Heart left ventricle (tissue), 16 donors: ENCODE data around the gene UTP14A. TPM values are rescaled to one million over a fixed set of nuclear protein-coding genes. Genes with fewer than 3 reads are reported as not detected.
A peak's percentile ranks its signal among the peaks of the same experiment; 100 is the strongest.

Experiments used
- ATAC-seq, 4 donors: fragments of 200-7000 bp; cut with Tn5 transposase; one replicate each; pipeline ENCODE4 v1.9.1; 2020 to 2022; ENCODE audit warnings: moderate library complexity in 4 of 4, mild to moderate bottlenecking in 3 of 4, moderate number of reproducible peaks in 1 of 4
- DNase-seq, 5 donors: peaks; one replicate each; pipeline ENCODE4 v3.0.0-alpha.2; 2020
- H3K27ac ChIP-seq, 12 donors: fragments of 200-600 bp; sonication (generic) in 4 of 12; one replicate each; pipeline versions ENCODE4 v1.5.0 to v1.8.0; 2016 to 2022; ENCODE audit warnings: mild to moderate bottlenecking in 2 of 12
- H3K27me3 ChIP-seq, 9 donors: fragments of 200-600 bp; sonication (generic) in 2 of 9; one replicate each; pipeline versions ENCODE4 v1.5.1 to v1.8.0; 2016 to 2022; ENCODE audit warnings: mild to moderate bottlenecking in 3 of 9
- H3K36me3 ChIP-seq, 9 donors: fragments of 200-600 bp; sonication (generic) in 2 of 9; one replicate each; pipeline versions ENCODE4 v1.5.0 to v1.8.0; 2018 to 2022; ENCODE audit warnings: mild to moderate bottlenecking in 2 of 9
- H3K4me1 ChIP-seq, 12 donors: fragments of 200-600 bp; sonication (generic) in 4 of 12; one replicate each; pipeline versions ENCODE4 v1.5.0 to v1.8.0; 2016 to 2022; ENCODE audit warnings: mild to moderate bottlenecking in 3 of 12
- H3K4me3 ChIP-seq, 12 donors: fragments of 200-600 bp; sonication (generic) in 4 of 12; one replicate each; pipeline versions ENCODE4 v1.5.0 to v1.8.0; 2017 to 2022; ENCODE audit warnings: mild to moderate bottlenecking in 9 of 12, moderate library complexity in 4 of 12
- H3K9me3 ChIP-seq, 12 donors: fragments of 200-600 bp; sonication (generic) in 4 of 12; one replicate each; pipeline versions ENCODE4 v1.5.0 to v1.8.0; 2016 to 2022; ENCODE audit warnings: mild to moderate bottlenecking in 1 of 12
- POLR2A ChIP-seq, 2 donors: fragments of 450-650 bp; IDR thresholded peaks; one replicate each; pipeline ENCODE4 v1.6.1; 2017; ENCODE audit warnings: antibody characterized with exemption in 2 of 2, mild to moderate bottlenecking in 2 of 2, moderate library complexity in 2 of 2
- WGBS, 4 donors: extraction: QIAGEN DNeasy Blood & Tissue Kit in 2 of 4; methylation state at CpG; one replicate each; pipeline versions ENCODE4 v1.1.5 to v1.1.7; 2013 to 2018; 5-methylcytosine and 5-hydroxymethylcytosine counted together
- intact Hi-C, 10 donors: fragments of 100-400 bp; cut with DNase I; formaldehyde crosslinking; loops; one replicate each; pipeline versions ENCODE4 v1.11.1 to v1.14.2; 2022
- polyA plus RNA-seq, 2 donors: library from polyadenylated mRNA; stranded (reverse); fragments of 200-250 nt; gene quantifications; one replicate each; pipeline ENCODE4 v1.2.3, GENCODE V29; 2013
- total RNA-seq, 9 donors: library from RNA; depleted of rRNA in 2 of 9; stranded (reverse); fragments of >200 nt in 2 of 9; fragmentation: NEBNext Ultra II Directional in 3 of 9; extraction: Animal tissue kit (Norgen Biotek cat#: 25700) in 3 of 9; gene quantifications; one replicate each; pipeline versions ENCODE4 v1.1.0 to v1.2.4, GENCODE V29; 2016 to 2023
- TF ChIP-seq, protein P1 (sequence below), 12 donors: fragments of 200-600 bp; sonication (generic) in 4 of 12; IDR thresholded peaks; one replicate each; pipeline versions ENCODE4 v1.5.0 to v1.8.0; 2018 to 2022; ENCODE audit warnings: antibody characterized with exemption in 12 of 12, mild to moderate bottlenecking in 5 of 12
- donor health status: ischemic (EF 13 %, LVEDD 7.1; RV severe dilation, severe dysfunction).
- donor health status: healthy with polysubstance abuse.
- donor health status: DM: no; HTN: yes; CAD: no.
- donor health status: DM: no; HTN: no; CAD: no.
- donor health status: ischemic (EF 25% LVEDD 6.9; RV normal size, moderate dysfunction).
- donor health status: ischemic (EF 25% LVEDD 5.7; RV mildly dilated, moderate dysfunction).
- donor health status: healthy.
- donor health status: DM: yes; HTN: yes; CAD: no.
- donor health status: ischemic (EF 35%, LVEDD 5.7; RV mildly dilated, moderate dysfunction).
- donor health status: nonischemic (EF 11% LVEDD 7.7; RV severe dilation, severe dysfunction).
- donor health status: DM: yes; HTN: yes; CAD: no.
- donor health status: PGD.
- donor health status: ischemic (EF 29% LVEDD 5.4; RV normal size, mild dysfunction).
- donor health status: nonischemic (EF 23%, LVEDD 6.1; RV moderate dilation, normal function).

Gene UTP14A
- total and polyA plus RNA-seq, 11 donors = 5.6 to 14.0 (median 9.0) TPM

DNA sequence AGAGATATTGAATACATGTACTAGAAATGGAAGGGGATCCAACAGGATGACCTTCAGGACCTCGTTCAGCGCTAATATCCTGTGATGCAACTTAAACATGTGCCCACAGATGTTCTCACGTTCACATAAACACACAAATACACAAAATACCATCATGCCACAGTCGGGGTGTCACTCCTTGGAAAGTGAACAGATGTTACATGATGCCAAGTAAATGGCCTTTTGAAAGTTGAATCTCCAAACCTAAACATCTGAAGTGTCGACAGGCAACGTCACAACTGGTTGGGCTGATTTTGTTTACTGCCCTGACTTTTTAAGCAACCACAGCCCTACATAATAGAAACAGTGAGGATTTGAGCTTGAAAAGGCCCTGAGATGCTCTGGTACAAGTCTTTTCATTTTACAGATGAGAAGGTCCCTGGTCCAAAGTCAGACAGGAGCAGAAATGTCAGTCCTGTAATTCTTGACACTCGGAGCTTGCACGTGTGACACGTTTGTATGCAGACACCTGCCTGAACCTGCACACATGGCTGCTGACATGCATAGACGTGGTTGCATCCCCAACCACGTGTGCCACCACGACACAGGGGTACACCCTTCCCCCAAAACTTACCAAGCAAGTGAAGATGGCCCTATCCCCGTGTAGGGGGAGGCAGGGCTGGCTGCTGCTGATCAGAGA, 53.0 kb downstream of the UTP14A start:
- 38 to 61% (median 52%) methylated on average over 13 of the region's 13 CpGs for WGBS, 4 donors
- H3K27me3 ChIP-seq = peaks cover 0 to 5% (median 0%) of the 10 kb centered on the region in 9 donors
- intact Hi-C loops = no loop called here
- H3K9me3 ChIP-seq = no peaks in the 10 kb centered on the region
- TF ChIP-seq, protein P1, sequence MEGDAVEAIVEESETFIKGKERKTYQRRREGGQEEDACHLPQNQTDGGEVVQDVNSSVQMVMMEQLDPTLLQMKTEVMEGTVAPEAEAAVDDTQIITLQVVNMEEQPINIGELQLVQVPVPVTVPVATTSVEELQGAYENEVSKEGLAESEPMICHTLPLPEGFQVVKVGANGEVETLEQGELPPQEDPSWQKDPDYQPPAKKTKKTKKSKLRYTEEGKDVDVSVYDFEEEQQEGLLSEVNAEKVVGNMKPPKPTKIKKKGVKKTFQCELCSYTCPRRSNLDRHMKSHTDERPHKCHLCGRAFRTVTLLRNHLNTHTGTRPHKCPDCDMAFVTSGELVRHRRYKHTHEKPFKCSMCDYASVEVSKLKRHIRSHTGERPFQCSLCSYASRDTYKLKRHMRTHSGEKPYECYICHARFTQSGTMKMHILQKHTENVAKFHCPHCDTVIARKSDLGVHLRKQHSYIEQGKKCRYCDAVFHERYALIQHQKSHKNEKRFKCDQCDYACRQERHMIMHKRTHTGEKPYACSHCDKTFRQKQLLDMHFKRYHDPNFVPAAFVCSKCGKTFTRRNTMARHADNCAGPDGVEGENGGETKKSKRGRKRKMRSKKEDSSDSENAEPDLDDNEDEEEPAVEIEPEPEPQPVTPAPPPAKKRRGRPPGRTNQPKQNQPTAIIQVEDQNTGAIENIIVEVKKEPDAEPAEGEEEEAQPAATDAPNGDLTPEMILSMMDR (IDR thresholded peaks at IDR 0.05) = no peak
- no peak for TF ChIP-seq POLR2A (IDR thresholded peaks at IDR 0.05)
- no peak overlapping the region for H3K27ac ChIP-seq
- no peak for DNase-seq
- peaks cover 0 to 11% (median 0%) of the 10 kb centered on the region in 12 donors for H3K4me1 ChIP-seq
- ATAC-seq = no peak
- no peaks in the 10 kb centered on the region for H3K36me3 ChIP-seq
- H3K4me3 ChIP-seq = no peak overlapping the region

DNA sequence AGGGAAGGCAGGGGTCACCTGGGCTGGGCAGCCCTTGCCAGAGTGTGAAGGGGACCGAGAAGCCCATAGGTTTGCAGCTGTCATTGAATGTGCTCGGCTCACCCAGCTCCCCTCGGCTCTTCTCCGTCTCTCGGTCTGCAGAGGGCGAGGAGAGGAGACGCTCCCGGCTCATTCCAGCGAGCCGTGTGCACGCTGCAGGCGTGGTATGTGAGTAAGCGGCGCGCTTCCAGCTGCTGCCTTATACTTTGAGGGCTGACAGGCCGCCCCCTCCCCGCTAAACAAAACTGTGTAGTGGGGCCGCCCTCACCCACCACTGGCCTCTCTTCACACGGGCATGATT, 53.5 kb downstream of the UTP14A start:
- Histone ChIP-seq H3K27ac (no peak overlapping the region), H3K27me3 (peaks cover 0 to 2% (median 0%) of the 10 kb centered on the region in 9 donors), H3K36me3 (no peaks in the 10 kb centered on the region), H3K4me1 (peaks cover 0 to 11% (median 0%) of the 10 kb centered on the region in 12 donors), H3K4me3 (no peak overlapping the region), H3K9me3 (no peaks in the 10 kb centered on the region)
- DNase-seq (no peak), ATAC-seq (peak in 3 of 4 donors; percentile 24 to 55 (median 30))
- intact Hi-C loops = no loop called here
- WGBS, 4 donors = 26 to 60% (median 31%) methylated on average over 19 of the region's 19 CpGs
- TF ChIP-seq, protein P1 (IDR thresholded peaks at IDR 0.05) = no peak
- no peak for TF ChIP-seq POLR2A (IDR thresholded peaks at IDR 0.05)

DNA sequence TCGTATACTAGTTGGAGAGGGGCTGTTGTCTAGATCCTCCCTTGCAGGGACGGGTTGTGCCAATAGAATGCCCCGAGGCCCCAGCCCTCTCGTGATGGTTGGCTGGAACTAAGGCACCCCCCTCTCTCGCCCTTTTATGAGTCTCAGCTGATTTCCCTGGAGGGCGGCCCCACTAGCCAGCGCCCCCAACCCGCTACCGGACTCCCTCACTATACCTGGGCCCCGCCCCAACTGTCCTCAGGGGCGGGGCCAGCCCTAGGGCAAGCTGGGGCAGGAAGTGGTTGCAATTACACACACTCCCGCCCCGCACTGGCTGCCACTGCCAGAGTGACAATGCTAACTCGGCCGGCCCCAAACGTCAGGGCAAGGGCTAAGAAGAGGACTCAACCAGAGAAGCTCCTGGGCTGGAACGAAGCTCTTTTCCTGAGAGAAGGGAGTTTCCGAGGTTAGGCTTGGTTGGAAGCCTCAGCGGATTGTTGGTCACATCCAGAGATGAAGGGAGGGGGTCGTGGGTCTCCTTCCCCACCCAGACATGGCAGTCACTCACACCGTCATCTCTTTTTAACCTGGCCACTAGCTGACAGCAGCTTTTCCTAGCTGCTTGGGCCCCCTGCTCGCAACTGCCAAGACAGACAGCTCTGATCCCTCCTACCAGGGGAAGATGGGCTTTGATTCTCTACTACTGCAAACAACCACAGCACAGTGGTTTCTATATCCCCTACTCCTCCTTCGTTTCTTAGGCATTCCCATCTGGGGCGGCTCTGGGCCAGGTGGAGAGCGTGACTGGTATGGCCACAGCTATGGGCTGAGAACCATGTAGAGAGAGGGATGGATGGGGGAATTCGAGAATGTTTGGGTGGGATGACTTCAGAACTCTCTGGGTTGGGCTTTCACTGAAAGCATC, 55.5 kb downstream of the UTP14A start:
- Histone ChIP-seq H3K27me3 (peaks cover 0 to 2% (median 0%) of the 10 kb centered on the region in 9 donors), H3K36me3 (no peaks in the 10 kb centered on the region), H3K9me3 (no peaks in the 10 kb centered on the region), H3K4me1 (peaks cover 0 to 11% (median 0%) of the 10 kb centered on the region in 12 donors), H3K27ac (peak overlapping the region in 1 of 12 donors; percentile 62), H3K4me3 (peak overlapping the region in 8 of 12 donors; percentile 2 to 36 (median 18))
- DNase-seq (peak; percentile 20 to 77 (median 55)), ATAC-seq (peak; percentile 67 to 78 (median 76))
- no peak for TF ChIP-seq POLR2A (IDR thresholded peaks at IDR 0.05)
- TF ChIP-seq, protein P1 (IDR thresholded peaks at IDR 0.05) = no peak
- intact Hi-C loops = no loop called here
- WGBS, 4 donors = 19 to 48% (median 32%) methylated on average over 24 to 26 of the region's 26 CpGs

DNA sequence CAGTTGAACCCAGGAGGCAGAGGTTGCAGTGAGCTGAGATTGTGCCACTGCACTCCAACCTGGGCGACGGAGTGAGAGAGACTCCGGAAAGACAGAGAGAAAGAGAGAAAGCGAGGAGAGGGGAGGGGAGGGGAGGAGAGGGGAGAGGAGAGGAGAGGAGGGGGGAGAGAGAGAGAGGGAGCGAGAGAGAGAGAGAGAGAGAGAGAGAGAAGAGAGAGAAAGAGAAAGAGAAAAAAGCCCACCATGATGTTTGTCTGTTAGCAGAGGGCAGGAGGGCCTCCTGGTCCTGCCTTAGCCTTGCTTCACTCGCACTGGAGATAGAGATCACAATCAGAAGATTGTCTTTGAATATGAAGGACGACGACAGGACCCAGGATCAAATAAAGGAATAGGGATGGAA, 57.8 kb downstream of the UTP14A start:
- no peak overlapping the region for H3K27ac ChIP-seq
- no peaks in the 10 kb centered on the region for H3K9me3 ChIP-seq
- H3K4me3 ChIP-seq = no peak overlapping the region
- intact Hi-C loops = no loop called here
- no peak for TF ChIP-seq POLR2A (IDR thresholded peaks at IDR 0.05)
- TF ChIP-seq, protein P1 (IDR thresholded peaks at IDR 0.05) = no peak
- H3K36me3 ChIP-seq = no peaks in the 10 kb centered on the region
- DNase-seq = no peak
- H3K4me1 ChIP-seq = peaks cover 0 to 4% (median 0%) of the 10 kb centered on the region in 12 donors
- WGBS, 4 donors = 79 to 95% (median 86%) methylated on average over 8 of the region's 8 CpGs
- peaks cover 0 to 2% (median 0%) of the 10 kb centered on the region in 9 donors for H3K27me3 ChIP-seq
- no peak for ATAC-seq
